Right lobe of liver (tissue), 6 donors: ENCODE results near the gene UVRAG. TPM values are rescaled to one million over a fixed set of nuclear protein-coding genes. Genes with fewer than 3 reads are reported as not detected.
"Not testable (repeated sequence)": the region's sequence is repeated elsewhere in the genome, so short reads cannot be mapped to it uniquely, and the experiment has no call there.

Experiments
- ATAC-seq, 4 donors: fragments of 200-7000 bp; cut with Tn5 transposase; one replicate each; pipeline ENCODE4 v1.9.1; 2020; ENCODE audit warnings: mild to moderate bottlenecking in 4 of 4, moderate library complexity in 4 of 4
- DNase-seq, 3 donors: peaks; one replicate each; pipeline ENCODE4 v3.0.0-alpha.2; 2020
- H3K27ac ChIP-seq, 3 donors: fragments of 200-600 bp; one replicate each; pipeline ENCODE4 v1.8.0; 2022
- H3K27me3 ChIP-seq, 2 donors: fragments of 200-600 bp; one replicate each; pipeline ENCODE4 v1.8.0; 2022
- H3K36me3 ChIP-seq, 4 donors: fragments of 200-600 bp; sonication (generic) in 1 of 4; one replicate each; pipeline versions ENCODE4 v1.5.1 to v1.8.0; 2017 to 2022; ENCODE audit warnings: control low read depth in 1 of 4
- H3K4me1 ChIP-seq, 4 donors: fragments of 200-600 bp; sonication (generic) in 1 of 4; one replicate each; pipeline versions ENCODE4 v1.5.1 to v1.8.0; 2017 to 2022; ENCODE audit warnings: control low read depth in 1 of 4
- H3K4me3 ChIP-seq, 3 donors: fragments of 200-600 bp; one replicate each; pipeline ENCODE4 v1.8.0; 2022
- H3K9me3 ChIP-seq, 4 donors: fragments of 200-600 bp; sonication (generic) in 1 of 4; one replicate each; pipeline versions ENCODE4 v1.5.1 to v1.8.0; 2017 to 2022; ENCODE audit warnings: control low read depth in 1 of 4
- CTCF ChIP-seq, 4 donors: fragments of 200-600 bp in 3 of 4; fragments of 450-650 bp in 1 of 4; IDR thresholded peaks; one replicate each; pipeline versions ENCODE4 v1.5.1 to v1.8.0; 2016 to 2022; ENCODE audit warnings: antibody characterized with exemption in 4 of 4, mild to moderate bottlenecking in 2 of 4
- POLR2A ChIP-seq: fragments of 450-650 bp; IDR thresholded peaks from one replicate; pipeline ENCODE4 v1.6.1; 2017; ENCODE audit warnings: antibody characterized with exemption, mild to moderate bottlenecking
- whole genome bisulfite sequencing: methylation state at CpG from one replicate; pipeline ENCODE4 v1.1.6; 2018; ENCODE audit warnings: low coverage, low lambda C conversion rate; ENCODE audit not compliant: insufficient coverage; ENCODE audit errors: missing lambda C conversion rate; 5-methylcytosine and 5-hydroxymethylcytosine counted together
- intact Hi-C, 2 donors: fragments of 100-400 bp; cut with DNase I; formaldehyde crosslinking; loops; one replicate each; pipeline versions ENCODE4 v1.11.2 to v1.14.1; 2022
- total RNA-seq, 6 experiments: library from RNA; depleted of rRNA in 2 of 6; stranded (reverse); fragments of >200 nt in 2 of 6; fragmentation: NEBNext Ultra II Directional in 3 of 6; extraction: Animal tissue kit (Norgen Biotek cat#: 25700) in 3 of 6; gene quantifications; one replicate each; pipeline versions ENCODE4 v1.1.0 to v1.2.4, GENCODE V29; 2016 to 2023
- donor health status: DM: no; HTN: yes; CAD: no.
- donor health status: DM: no; HTN: no; CAD: no.
- donor health status: DM: no; HTN: no; CAD: no.
- donor health status: DM: no; HTN: yes; CAD: no.
- donor health status: DM: no; HTN: yes; CAD: no.

Gene UVRAG
- total RNA-seq, 6 experiments from 2014 or later = 8.8 to 12.6 (median 10.3) TPM

- Histone ChIP-seq H3K9me3 (no peaks in the 10 kb centered on the region), H3K4me3 (no peak overlapping the region), H3K27me3 (no peaks in the 10 kb centered on the region), H3K27ac (no peak overlapping the region), H3K36me3 (no peaks in the 10 kb centered on the region), H3K4me1 (no peaks in the 10 kb centered on the region)
- intact Hi-C loops = no loop called here
- DNase-seq (no peak), ATAC-seq (no peak)
- 92% methylated on average over 5 of the region's 5 CpGs for WGBS
- no peak for TF ChIP-seq CTCF (IDR thresholded peaks at IDR 0.05)
- no peak for TF ChIP-seq POLR2A
Observed at GRCh38 chr11:75930534-75930933, 115.5 kb downstream of the UVRAG start.

DNA sequence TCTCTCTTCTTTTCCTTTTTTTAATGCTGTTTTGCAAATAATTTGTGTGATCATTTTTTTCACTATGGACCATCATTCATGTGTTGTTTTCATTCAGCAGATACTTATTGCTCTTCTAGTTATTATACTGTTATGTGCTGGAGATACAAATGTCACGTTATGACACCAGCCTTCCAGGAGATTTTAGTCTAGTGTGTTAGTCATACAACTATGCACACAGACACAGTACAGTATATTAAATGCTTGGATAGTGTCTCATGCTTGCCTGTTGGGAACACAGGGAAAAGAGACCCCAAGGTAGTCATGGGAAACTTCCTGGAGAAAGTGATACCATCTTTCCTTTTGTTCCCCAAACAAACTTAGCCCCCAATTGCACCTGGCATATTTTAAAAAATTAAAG is 116.1 kb downstream of the UVRAG start:
- Histone ChIP-seq H3K27ac (no peak overlapping the region), H3K4me3 (no peak overlapping the region), H3K27me3 (no peaks in the 10 kb centered on the region), H3K36me3 (no peaks in the 10 kb centered on the region), H3K4me1 (no peaks in the 10 kb centered on the region), H3K9me3 (no peaks in the 10 kb centered on the region)
- TF ChIP-seq CTCF (IDR thresholded peaks at IDR 0.05) (no peak), POLR2A (no peak)
- 90% methylated on average over 1 of the region's 1 CpG for WGBS
- intact Hi-C loops = no loop called here
- ATAC-seq = no peak
- DNase-seq = no peak

GRCh38 chr11:75933736-75934135 is 118.7 kb downstream of the UVRAG start:
- H3K36me3 ChIP-seq, H3K27ac ChIP-seq, H3K4me3 ChIP-seq, H3K9me3 ChIP-seq, ATAC-seq, intact Hi-C loops, H3K27me3 ChIP-seq, H3K4me1 ChIP-seq, DNase-seq: not testable (repeated sequence)
- 43% methylated on average over 1 of the region's 1 CpG for WGBS

DNA sequence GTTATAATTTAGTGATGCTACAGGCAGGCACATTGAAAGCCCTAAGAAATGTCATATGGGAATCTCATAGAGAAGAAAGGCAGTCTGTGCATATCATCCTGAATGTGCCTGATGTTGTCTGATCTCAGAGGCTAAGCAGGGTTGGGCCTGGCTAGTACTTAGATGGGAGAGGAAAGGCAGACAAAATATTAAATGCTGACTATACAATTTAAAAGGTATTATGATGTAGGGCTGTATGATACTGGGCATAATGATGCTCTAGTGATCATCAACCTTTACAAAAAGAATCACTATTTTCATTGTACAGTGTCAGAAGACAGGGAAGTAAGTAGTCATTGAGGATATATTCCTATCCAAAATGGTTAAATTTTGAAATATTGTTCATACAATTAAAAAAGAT is 119.8 kb downstream of the UVRAG start:
- no peaks in the 10 kb centered on the region for H3K36me3 ChIP-seq
- no peak overlapping the region for H3K27ac ChIP-seq
- DNase-seq (no peak), ATAC-seq (no peak)
- intact Hi-C loops = no loop called here
- no peaks in the 10 kb centered on the region for H3K27me3 ChIP-seq
- H3K4me1 ChIP-seq = no peaks in the 10 kb centered on the region
- H3K9me3 ChIP-seq = no peaks in the 10 kb centered on the region
- TF ChIP-seq CTCF (IDR thresholded peaks at IDR 0.05) = no peak
- TF ChIP-seq POLR2A = no peak
- H3K4me3 ChIP-seq = no peak overlapping the region

DNA sequence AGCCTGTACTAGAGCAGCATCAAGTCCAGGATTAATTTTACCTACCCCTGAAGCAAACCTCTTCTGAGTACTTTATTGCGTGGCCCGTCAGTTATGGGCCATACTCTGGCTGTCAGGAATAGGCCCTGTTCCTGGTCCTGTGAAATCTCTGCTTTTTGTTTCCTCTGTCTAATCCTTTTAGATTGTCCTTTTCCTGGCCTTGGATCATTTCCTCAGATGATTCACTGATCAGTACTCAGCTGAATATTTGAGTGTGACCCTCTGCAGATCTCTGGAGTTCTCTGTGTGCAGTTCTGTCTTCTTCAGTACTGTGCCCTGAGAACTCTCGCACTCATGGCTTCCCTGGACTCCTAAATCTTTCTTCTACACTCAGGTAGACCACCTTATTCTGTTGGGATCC is 123.5 kb downstream of the UVRAG start:
- H3K4me1 ChIP-seq = no peaks in the 10 kb centered on the region
- H3K36me3 ChIP-seq = no peaks in the 10 kb centered on the region
- TF ChIP-seq POLR2A (no peak), CTCF (IDR thresholded peaks at IDR 0.05) (no peak)
- ATAC-seq = peak; percentile 31 to 80 (median 43)
- no peaks in the 10 kb centered on the region for H3K27me3 ChIP-seq
- H3K4me3 ChIP-seq = no peak overlapping the region
- intact Hi-C loops = no loop called here
- WGBS = 71% methylated on average over 3 of the region's 3 CpGs
- no peaks in the 10 kb centered on the region for H3K9me3 ChIP-seq
- H3K27ac ChIP-seq = no peak overlapping the region
- DNase-seq = no peak
